Embryonic facial prominence (tissue), 1 donor: ENCODE results near the gene ATP1A1.

Source experiments
- DNase-seq: peaks from one replicate; pipeline ENCODE4 v3.0.0-alpha.2; 2016; ENCODE audit errors: extremely low spot score

Gene ATP1A1

GRCh38 chr1:116391185-116391584 lies 18.1 kb downstream of the ATP1A1 start:
- DNase-seq, result no peak

DNA sequence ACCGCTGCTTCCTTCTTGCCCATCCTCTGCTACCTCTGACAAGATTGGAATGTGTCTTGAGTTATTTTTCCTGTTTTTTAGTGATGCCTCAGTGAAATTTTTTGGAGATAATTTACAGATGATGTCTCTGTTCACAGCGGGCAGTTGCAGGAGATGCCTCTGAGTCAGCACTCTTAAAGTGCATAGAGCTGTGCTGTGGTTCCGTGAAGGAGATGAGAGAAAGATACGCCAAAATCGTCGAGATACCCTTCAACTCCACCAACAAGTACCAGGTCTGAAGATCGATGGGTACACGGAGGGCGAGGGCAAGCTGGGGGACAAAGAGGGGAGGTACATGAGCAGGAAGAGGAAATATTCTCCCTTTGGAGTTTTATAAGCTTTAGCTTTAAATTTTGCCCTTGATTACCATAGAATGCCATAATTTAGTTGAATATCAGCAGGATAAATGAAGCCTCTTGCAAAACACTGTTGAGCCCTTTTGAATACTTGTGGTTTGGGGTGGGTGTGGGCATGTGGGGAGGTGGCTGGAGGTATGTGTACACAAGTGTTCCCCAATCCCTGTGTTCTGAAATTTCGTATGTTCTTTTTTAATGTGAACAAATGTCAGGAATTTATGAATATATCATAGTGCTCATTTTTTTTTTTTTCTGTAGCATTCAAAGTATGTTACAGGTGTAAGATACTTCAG lies 19.8 kb downstream of the ATP1A1 start:
- no peak for DNase-seq

DNA sequence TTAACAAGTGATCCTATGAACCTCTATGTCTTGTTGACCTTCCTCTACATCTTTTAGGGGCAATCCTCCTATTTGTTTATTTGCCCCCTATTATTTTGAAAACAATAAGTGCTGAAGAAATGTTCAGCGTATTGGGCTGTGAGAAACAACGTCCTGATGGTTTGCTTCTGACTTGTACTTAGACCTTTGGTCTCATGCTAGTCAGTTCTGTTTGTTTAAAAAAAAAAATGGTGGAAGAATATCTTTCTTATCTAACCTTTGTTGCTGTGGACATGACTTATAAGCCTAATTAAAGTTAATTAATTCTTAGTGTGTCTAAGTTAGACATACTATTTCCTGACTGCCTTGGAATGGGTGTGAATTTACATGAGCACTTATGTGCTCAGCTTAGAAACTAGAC lies 20.7 kb downstream of the ATP1A1 start:
- no peak for DNase-seq

- DNase-seq, result no peak
Measured at GRCh38 chr1:116394270-116394669, 21.2 kb downstream of the ATP1A1 start.

DNA sequence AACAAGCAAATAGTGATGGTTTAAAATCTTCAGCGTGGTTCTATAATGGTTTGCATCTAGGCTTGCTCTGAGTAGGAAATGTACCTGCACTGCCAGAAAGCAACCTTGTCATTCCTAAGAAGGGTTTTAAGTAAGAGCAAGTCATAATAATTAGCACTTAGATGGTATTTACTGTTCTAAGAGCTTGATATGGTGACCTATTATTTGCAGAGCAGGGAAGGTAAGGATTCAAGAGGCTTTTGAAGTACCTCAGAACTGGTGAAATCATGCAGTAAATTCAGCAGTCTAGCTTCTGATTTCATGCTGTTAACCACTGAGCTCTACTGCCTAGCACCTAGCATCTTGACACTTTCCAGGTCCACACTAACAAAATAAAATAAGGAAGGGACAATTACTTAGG lies 23.7 kb downstream of the ATP1A1 start:
- DNase-seq, result no peak

GRCh38 chr1:116397728-116398127 lies 24.7 kb downstream of the ATP1A1 start:
- DNase-seq, result no peak

DNA sequence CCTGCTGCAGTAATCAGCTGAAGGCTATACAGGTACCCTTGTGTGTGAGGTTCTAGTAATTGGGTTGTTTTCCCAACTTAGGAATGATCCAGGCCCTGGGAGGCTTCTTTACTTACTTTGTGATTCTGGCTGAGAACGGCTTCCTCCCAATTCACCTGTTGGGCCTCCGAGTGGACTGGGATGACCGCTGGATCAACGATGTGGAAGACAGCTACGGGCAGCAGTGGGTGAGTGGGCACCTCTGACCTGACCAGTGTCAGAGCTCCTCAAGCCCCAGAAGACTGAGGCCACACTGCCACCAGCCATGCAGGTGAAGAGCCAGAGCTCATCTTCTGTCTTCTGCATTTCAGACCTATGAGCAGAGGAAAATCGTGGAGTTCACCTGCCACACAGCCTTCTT lies 27.7 kb downstream of the ATP1A1 start:
- DNase-seq, result no peak

DNA sequence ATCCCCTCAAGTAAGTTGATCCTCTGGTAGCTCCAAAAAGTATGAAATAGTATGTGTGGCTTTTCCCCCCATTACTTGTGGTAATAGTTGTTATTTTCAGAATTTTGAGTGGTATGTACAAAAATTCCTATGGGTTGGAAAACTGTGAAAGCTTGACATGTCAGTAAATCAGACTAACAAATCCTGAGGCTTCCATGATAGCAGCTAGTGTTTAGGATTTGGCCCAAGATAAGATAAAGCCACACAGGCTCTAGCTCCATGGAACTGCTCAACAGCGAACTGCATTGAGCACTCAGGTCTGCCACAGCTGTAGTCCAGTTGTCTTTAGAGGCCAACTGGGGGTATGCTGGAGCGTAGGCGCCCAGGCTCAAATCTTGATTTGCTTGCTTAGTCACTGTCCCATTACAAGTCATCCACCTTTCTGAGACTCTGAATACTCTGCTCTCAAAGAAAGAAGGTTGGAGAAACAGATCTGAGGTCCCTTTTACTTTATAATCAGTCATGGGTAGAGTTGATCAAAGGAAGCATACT lies 28.7 kb downstream of the ATP1A1 start:
- no peak for DNase-seq

DNA sequence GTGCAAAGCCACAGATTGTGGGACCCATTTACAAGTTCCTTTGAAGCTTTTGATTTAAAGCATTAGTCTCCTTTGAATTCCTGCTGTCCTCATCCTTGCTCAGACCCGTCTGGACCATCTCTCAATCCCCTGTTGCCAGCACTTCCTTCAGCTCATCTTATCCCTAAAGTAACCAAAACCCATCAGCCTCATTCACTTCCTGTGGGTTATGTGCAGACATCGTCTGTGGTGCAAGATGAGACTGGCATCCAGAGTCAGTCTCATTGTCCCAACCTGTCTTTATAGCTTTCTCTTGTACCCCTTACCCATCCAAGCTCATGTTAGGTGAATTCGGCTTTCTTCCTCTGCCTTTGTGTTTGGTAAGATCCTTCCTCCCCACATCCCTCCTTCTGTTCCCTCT lies 29.3 kb downstream of the ATP1A1 start:
- DNase-seq, result no peak

GRCh38 chr1:116403496-116404136 lies 30.6 kb downstream of the ATP1A1 start:
- no peak for DNase-seq

GRCh38 chr1:116404699-116405098 lies 31.7 kb downstream of the ATP1A1 start:
- no peak for DNase-seq

DNA sequence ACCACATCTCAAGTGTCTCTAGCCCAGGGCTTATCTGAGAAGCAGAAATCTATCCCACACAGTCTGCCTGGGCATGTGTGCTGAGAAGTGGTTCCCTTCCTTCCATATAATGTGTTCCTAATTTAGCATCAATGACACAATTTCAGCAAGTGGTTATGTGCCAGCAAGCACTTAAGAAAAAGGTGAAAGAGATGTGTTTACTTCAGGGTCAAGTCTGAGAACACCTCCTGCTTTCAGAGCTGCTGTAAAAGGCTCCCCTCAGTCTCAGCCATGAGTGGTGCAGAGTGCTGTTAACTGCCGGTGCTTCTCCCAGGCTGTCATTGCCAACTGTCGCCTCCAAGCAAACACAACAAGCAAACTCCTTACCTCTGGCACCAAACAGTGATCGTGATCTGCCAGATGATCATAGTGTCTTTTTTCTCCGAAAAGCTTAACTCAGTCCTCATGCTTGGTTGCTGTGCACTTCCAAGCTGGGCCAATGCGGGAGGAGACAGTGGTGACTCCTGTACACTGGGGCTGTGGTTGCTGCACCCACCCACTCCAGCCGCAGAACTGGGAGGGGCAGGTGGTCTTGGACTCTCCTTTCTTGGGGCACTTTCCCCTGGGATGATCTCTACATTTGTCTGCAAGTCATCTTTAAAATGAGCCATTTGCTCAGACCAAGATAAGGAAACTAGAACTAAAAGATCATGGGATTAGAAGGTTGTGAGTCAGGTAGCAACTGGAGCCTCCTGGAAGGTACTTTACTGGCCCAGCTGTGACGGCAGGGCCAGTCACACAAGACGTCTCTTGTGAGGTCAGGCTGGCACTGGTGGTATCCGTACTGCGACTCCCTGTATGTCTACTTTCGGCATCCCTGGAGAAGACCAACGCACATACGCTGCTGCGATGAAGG lies 32.4 kb downstream of the ATP1A1 start:
- no peak for DNase-seq

GRCh38 chr1:116407033-116407432 lies 34.0 kb downstream of the ATP1A1 start:
- no peak for DNase-seq

GRCh38 chr1:116408193-116408592 lies 35.1 kb downstream of the ATP1A1 start:
- no peak for DNase-seq

DNA sequence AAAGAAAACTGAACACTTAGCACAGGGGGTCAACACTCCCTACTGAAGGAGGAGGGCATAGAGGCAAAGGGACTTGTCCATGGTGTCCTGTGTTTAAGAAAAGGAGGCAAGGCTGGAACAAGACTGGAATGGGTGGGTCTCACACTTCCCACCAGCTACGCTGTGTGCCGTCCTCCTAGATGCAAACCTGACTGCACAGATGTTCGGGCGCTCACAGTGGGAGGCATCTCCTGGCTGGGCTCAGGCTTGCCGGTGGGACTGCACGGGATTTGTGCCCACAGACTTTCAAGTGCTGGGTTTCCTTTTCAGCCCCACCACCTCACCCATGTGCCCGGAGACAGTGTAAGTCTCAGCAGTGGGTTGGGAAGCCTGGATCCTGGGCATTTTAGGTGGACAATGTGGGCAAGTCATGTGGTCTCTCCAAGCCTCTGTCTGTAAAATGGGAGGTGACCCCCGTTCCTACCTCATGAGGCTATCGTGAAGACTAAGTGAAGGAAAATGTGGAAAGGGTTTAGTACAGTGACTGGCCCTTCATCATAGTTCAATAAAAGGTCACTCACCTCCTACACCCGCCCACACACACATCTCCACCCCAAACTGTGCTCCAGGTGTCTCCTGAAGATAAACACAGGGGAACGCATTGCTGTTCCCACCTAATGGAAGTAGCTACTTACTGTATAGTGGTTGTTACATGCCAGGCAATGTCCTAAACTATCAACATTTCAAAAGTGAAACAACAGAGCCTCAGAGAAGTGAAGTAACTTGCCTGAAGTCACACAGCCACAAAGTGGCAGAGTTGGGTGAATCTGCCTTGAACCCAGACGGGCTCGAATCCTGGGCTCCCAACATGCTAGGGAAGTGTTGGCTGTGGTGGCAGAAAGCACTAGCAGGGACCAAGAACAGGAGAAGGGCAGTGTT lies 36.0 kb downstream of the ATP1A1 start:
- no peak for DNase-seq

DNA sequence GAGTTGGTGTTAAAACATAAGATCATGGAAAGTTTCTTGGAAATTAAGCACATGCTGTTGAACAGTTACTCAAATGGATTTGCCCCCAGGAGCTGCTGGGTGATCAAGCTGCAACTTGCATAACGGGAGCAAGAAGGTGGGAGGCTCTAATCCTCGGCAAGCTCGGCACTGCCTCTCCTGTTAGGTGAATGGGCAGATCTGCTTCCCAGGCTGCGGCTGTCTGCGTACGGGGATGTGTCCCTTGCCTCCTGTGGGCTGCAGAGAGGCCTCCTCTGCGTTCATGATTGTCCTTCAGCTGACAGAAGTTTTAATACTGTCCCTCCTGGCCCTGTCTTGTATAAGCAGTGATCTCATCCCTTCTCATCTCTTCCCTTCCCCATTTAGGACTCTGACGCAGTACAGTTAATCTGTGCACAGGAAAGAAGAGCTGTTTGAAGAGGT lies 36.7 kb downstream of the ATP1A1 start:
- DNase-seq, result no peak

- no peak for DNase-seq
Measured at GRCh38 chr1:116411784-116412479, 38.9 kb downstream of the ATP1A1 start.

- DNase-seq, result no peak
Measured at GRCh38 chr1:116412480-116412798, 39.4 kb downstream of the ATP1A1 start.

- no peak for DNase-seq
Measured at GRCh38 chr1:116412898-116413297, 39.9 kb downstream of the ATP1A1 start.

- no peak for DNase-seq
Measured at GRCh38 chr1:116413414-116413813, 40.4 kb downstream of the ATP1A1 start.

- DNase-seq, result no peak
Measured at GRCh38 chr1:116414364-116414763, 41.3 kb downstream of the ATP1A1 start.
